Stimulated activated naive B cell treated with anti-CD40 and anti-IgM and Interleukin-4, amounts not matched to agents 10 μg/mL and 1 μg/mL and 100 μg/mL, for 72 hours (primary cell): ENCODE results near the gene NXPE3.
A peak's percentile ranks its signal among the peaks of the same experiment; 100 is the strongest.
"Not testable (repeated sequence)": the region's sequence is repeated elsewhere in the genome, so short reads cannot be mapped to it uniquely, and the experiment has no call there.

Source experiments
- ATAC-seq, 2 donors: fragments of 150-1000 bp; cut with Tn5 transposase; replicated peaks; 2 replicates each; pipeline ENCODE4 v1.10.0; 2021; ENCODE audit warnings: moderate library complexity in 1 of 2
- DNase-seq: peaks from one replicate; pipeline ENCODE4 v3.0.0; 2021
- H3K27ac Mint-ChIP-seq: one replicate; pipeline ENCODE4 v1.8.0; 2022; ENCODE audit warnings: mild to moderate bottlenecking, mixed read lengths
- H3K27me3 Mint-ChIP-seq, 2 donors: one replicate each; pipeline ENCODE4 v1.8.0; 2022; ENCODE audit warnings: mixed read lengths in 2 of 2
- H3K36me3 Mint-ChIP-seq, 2 donors: one replicate each; pipeline ENCODE4 v1.8.0; 2022; ENCODE audit warnings: mixed read lengths in 2 of 2, mild to moderate bottlenecking in 1 of 2
- H3K4me1 Mint-ChIP-seq, 2 donors: one replicate each; pipeline ENCODE4 v1.8.0; 2022; ENCODE audit warnings: mixed read lengths in 2 of 2, mild to moderate bottlenecking in 1 of 2
- H3K4me3 Mint-ChIP-seq, 2 donors: one replicate each; pipeline ENCODE4 v1.8.0; 2022; ENCODE audit warnings: mild to moderate bottlenecking in 2 of 2, mixed read lengths in 2 of 2, moderate library complexity in 1 of 2
- H3K9me3 Mint-ChIP-seq, 2 donors: one replicate each; pipeline ENCODE4 v1.8.0; 2022; ENCODE audit warnings: mixed read lengths in 2 of 2, mild to moderate bottlenecking in 1 of 2

NXPE3 gene

DNA sequence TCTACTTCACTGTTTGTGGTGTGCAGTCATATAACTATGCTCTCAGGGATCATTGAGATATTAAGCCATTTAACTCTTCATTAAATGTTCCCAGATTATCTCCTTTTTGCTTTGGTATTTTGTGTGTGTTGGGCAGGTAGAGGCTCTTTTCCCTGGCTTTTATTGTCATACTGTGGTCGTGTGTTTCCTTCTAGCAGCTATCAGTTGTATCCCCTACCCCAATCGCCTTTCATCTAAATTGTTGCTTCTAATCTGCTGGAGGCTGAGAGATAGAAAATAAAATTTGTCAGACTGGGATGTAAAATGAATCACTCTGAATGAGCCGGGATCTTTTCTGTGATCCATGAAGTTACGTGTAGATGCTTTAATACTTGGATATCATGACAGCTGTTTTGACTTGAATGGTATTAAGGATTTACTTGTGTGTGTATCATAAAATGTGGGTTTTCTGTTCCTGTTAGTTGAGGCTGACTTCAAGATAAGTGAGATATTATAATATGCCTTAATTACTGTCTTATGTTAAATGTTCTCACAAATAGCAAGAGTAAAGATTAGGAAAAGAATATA is 79.5 kb downstream of the NXPE3 start:
- peaks cover 65 to 81% of the 10 kb centered on the region in 2 donors for H3K36me3 Mint-ChIP-seq
- H3K9me3 Mint-ChIP-seq = peaks cover 0 to 1% of the 10 kb centered on the region in 2 donors
- H3K4me1 Mint-ChIP-seq = peaks cover 47 to 84% of the 10 kb centered on the region in 2 donors
- H3K27ac Mint-ChIP-seq = peak overlapping the region; percentile 83
- DNase-seq (no peak), ATAC-seq (no peak)
- no peaks in the 10 kb centered on the region for H3K27me3 Mint-ChIP-seq
- H3K4me3 Mint-ChIP-seq = peak overlapping the region; percentile 9 to 48

DNA sequence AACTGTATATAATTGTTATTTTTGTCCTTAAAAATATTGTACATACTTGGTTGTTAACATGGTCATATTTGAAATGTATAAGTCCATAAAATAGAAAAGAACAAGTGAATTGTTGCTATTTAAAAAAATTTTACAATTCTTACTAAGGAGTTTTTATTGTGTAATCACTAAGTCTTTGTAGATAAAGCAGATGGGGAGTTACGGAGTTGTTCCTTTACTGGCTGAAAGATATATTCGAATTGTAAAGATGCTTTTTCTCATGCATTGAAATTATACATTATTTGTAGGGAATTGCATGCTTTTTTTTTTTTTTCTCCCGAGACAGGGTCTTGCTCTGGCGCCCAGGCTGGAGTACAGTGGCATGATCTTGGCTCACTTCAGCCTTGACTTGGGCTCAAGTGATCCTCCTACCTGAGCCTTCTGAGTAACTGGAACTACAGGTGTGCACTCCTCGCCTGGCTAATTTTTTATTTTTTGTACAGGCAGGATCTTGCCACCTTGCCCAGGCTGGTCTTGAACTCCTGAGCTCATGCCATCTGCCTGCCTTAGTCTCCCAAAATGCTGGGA is 81.0 kb downstream of the NXPE3 start:
- Mint-ChIP-seq H3K27me3 (no peaks in the 10 kb centered on the region), H3K36me3 (peaks cover 53 to 69% of the 10 kb centered on the region in 2 donors), H3K4me3 (no peak overlapping the region), H3K4me1 (peaks cover 44 to 73% of the 10 kb centered on the region in 2 donors), H3K9me3 (peaks cover 0 to under 1% of the 10 kb centered on the region in 2 donors), H3K27ac (no peak overlapping the region)
- DNase-seq = no peak
- ATAC-seq = no peak

DNA sequence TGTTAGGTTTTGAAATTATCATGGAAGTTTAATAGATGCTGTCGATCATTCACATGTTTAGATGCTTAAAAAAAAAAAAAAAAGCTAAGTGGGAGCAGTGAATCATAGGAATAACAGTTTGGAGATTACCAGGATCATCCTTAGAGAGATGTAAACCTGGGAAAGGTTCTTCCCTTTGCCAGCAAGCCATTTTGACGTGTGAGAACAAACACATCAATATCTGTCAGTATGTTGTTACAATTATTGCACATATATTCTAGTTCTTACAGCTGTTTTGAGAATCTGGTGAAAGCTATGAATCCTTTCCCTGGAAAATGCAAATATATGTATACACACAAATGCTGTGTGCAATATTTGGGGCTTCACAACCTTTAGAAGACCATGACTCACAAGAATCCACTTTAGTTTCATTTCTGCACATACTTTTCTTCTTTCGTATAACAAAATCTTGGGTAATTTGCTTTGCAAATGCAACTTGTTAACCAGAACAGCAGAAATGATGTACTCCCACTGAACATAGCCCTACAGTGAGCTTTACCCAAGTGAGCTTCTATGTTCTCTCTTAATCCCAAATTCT is 82.3 kb downstream of the NXPE3 start:
- Mint-ChIP-seq H3K4me1 (peaks cover 39 to 59% of the 10 kb centered on the region in 2 donors), H3K9me3 (no peaks in the 10 kb centered on the region), H3K27ac (peak overlapping the region; percentile 77), H3K36me3 (peaks cover 41 to 60% of the 10 kb centered on the region in 2 donors), H3K4me3 (peak overlapping the region in 1 of 2 donors; percentile 39), H3K27me3 (no peaks in the 10 kb centered on the region)
- no peak for DNase-seq
- ATAC-seq = peak; percentile 46 to 48

DNA sequence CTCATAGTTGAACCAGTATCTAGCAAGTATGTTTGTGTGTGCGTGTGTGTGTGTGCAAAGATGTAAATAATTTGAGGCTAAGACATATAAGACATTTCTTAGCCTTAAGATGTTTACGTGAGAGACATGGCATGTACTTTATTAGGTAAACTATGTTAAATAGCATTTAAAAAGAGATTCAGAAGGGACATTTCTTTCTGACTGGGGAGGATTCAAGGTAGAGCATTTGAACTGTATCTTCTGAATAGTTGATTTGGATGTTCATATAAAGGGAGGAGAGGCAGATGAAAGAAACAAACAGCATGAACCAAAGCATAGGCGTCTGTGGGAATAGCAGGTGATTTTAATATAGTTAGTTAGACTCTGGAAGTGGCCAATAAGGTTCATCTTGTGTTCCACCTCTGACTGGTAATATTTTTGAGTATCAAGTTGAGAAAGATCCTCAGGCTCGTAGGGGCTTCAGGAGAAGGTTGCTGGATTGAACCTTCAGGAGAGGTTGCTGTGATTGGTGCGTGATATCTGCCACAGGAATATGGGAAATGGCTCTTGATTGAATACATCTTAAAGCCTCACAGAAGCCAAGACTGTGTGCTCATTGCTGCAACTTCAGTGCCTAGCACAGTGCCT is 82.9 kb downstream of the NXPE3 start:
- peak; percentile 11 to 20 for ATAC-seq
- Mint-ChIP-seq H3K4me1 (peaks cover 39 to 59% of the 10 kb centered on the region in 2 donors), H3K9me3 (no peaks in the 10 kb centered on the region), H3K4me3 (peak overlapping the region in 1 of 2 donors; percentile 38), H3K36me3 (peaks cover 39 to 59% of the 10 kb centered on the region in 2 donors), H3K27ac (peak overlapping the region; percentile 77), H3K27me3 (no peaks in the 10 kb centered on the region)
- DNase-seq = no peak

DNA sequence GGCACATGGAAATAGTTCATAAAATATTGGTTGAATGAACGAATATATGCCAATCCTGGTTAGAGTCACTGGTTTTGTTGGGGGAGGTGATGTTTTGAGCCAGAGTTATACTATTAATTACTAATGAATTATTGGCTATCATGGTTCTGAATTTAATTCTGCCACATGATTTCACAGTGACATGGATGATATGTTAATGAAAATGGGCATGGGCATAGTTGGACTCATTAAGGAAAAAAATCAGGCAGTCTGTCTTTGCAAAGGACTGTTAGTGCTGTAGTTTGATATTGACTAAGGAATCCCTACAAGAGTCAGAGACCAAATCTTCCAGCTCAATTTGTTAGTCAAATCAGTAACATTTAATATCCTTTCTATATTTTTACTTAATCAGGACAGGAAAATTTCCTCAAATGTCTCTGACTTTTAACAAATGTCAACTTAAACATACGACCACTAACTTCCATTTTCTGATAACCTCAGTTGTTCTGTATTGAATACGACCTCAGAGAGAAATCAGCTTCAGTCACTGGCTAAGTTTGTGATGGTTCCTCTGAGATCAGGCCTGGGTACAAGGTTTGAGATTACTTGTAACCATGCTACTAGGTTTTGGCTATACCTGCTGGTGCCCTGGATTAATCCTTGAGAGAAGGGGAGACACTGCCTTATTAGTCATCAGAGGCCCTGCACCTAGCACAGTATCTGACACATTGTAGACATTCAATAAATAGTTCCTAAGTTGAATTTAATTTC is 83.6 kb downstream of the NXPE3 start:
- peak overlapping the region; percentile 73 for H3K27ac Mint-ChIP-seq
- no peaks in the 10 kb centered on the region for H3K27me3 Mint-ChIP-seq
- H3K9me3 Mint-ChIP-seq = no peaks in the 10 kb centered on the region
- peaks cover 35 to 59% of the 10 kb centered on the region in 2 donors for H3K4me1 Mint-ChIP-seq
- H3K4me3 Mint-ChIP-seq = no peak overlapping the region
- ATAC-seq (peak; percentile 35 to 45), DNase-seq (no peak)
- peaks cover 32 to 52% of the 10 kb centered on the region in 2 donors for H3K36me3 Mint-ChIP-seq

DNA sequence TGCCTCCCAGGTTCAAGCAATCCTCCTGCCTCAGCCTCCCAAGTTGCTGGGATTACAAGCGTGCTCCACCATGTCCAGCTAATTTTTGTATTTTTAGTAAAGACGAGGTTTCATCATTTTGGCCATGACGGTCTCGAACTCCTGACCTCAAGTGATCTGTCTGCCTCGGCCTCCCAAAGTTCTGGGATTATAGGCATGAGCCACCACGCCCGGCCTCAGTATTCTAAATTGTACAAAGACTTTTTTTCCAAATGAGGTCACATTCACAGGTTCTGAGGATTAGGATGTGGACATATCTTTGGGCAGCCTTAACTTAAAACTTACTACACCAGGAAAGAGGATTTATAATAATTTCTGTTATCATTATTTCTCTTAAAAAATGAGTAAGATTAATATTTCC is 85.9 kb downstream of the NXPE3 start:
- Mint-ChIP-seq H3K4me1 (peaks cover 30 to 52% of the 10 kb centered on the region in 2 donors), H3K27ac (peak overlapping the region; percentile 37)

DNA sequence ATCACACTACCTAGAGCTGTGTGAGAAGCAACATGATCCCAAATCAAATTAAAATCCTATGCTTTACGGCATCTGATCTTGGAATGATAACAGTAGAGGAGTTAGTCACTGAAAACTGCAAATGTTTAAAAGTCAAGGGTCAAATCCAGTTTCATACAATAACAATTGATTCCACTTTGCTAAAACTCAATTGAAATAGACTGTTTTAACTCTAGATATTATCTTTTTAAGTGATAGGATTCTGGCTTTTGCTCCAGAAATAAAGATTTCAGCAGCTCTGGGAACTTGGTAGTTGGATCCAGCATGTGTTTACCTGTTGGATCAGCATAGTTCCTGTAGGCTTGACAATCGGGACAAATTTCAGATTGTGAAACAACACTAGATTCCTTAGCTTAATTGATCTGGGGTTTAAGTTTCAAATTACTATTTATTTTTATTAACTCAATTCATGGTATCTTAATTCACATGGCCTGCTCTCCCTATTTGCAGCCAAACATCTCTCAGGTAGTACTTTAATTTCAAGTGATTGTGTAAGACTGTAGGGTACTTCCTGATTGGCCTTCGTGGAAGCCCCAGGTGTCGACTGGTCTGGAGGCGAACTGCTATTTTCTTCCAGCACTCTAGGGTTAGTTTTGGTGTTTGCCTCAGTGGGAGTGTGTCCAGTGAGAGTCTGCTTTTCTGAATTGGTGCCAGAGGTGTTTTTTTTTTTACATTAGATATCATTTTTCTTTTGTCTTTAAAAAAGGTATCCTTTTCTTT is 86.9 kb downstream of the NXPE3 start:
- peaks cover 30 to 47% of the 10 kb centered on the region in 2 donors for H3K4me1 Mint-ChIP-seq
- no peaks in the 10 kb centered on the region for H3K27me3 Mint-ChIP-seq
- ATAC-seq (peak; percentile 26 to 32), DNase-seq (no peak)
- H3K27ac Mint-ChIP-seq = peak overlapping the region; percentile 7
- H3K4me3 Mint-ChIP-seq = no peak overlapping the region
- H3K36me3 Mint-ChIP-seq = peaks cover 14 to 27% of the 10 kb centered on the region in 2 donors
- no peaks in the 10 kb centered on the region for H3K9me3 Mint-ChIP-seq

More for the DNA sequence above, 85.9 kb downstream of the NXPE3 start:
- not testable (repeated sequence) for ATAC-seq, H3K27me3 Mint-ChIP-seq, H3K4me3 Mint-ChIP-seq, DNase-seq, H3K9me3 Mint-ChIP-seq
- peaks cover 18 to 32% of the 10 kb centered on the region in 2 donors for H3K36me3 Mint-ChIP-seq

DNA sequence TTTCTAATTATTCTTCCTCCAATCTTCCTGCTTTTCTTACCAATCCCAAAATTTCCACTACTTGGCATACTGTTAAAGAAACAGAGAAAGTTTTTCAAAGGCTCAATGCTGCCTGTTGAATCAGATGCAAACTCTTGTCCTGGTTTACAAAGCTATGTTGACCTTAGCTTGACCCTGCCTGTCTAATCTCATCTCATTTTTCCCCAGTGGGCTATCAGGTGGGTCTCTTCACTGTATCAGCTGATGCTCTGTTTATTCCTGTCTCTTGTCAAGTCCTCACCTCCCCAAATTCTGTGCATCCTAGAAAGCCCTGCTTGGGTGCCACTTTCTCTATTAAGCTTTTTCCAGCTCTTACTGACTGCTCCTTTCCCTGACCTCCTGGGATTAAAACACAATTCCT is 88.5 kb downstream of the NXPE3 start:
- ATAC-seq (no peak), DNase-seq (no peak)
- Mint-ChIP-seq H3K4me1 (peaks cover 15 to 31% of the 10 kb centered on the region in 2 donors), H3K4me3 (no peak overlapping the region), H3K9me3 (no peaks in the 10 kb centered on the region), H3K27ac (no peak overlapping the region), H3K27me3 (no peaks in the 10 kb centered on the region), H3K36me3 (peaks cover 2 to 11% of the 10 kb centered on the region in 2 donors)

DNA sequence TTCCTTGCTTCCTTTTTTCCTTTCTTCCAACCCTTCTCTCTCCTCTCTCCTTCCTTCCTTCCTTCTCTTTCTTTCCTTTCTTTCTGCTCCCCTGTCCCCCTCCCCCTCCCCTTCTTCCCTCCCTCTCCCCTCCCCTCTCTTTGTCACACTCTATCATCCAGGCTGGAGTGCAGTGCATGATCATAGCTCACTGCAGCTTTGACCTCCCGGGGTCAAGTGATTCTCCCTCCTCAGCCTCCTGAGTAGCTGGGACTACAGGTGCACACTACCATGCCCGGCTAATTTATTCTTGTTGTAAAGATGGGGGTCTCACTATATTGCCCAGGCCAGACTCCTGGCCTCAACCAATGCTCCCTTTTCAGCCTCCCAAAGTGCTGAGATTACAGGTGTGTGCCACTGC is 89.0 kb downstream of the NXPE3 start:
- no peak overlapping the region for H3K27ac Mint-ChIP-seq
- no peak overlapping the region for H3K4me3 Mint-ChIP-seq
- no peaks in the 10 kb centered on the region for H3K9me3 Mint-ChIP-seq
- H3K36me3 Mint-ChIP-seq = peaks cover 0 to 8% of the 10 kb centered on the region in 2 donors
- no peak for ATAC-seq
- DNase-seq = no peak
- H3K27me3 Mint-ChIP-seq = no peaks in the 10 kb centered on the region
- H3K4me1 Mint-ChIP-seq = peaks cover 12 to 27% of the 10 kb centered on the region in 2 donors

DNA sequence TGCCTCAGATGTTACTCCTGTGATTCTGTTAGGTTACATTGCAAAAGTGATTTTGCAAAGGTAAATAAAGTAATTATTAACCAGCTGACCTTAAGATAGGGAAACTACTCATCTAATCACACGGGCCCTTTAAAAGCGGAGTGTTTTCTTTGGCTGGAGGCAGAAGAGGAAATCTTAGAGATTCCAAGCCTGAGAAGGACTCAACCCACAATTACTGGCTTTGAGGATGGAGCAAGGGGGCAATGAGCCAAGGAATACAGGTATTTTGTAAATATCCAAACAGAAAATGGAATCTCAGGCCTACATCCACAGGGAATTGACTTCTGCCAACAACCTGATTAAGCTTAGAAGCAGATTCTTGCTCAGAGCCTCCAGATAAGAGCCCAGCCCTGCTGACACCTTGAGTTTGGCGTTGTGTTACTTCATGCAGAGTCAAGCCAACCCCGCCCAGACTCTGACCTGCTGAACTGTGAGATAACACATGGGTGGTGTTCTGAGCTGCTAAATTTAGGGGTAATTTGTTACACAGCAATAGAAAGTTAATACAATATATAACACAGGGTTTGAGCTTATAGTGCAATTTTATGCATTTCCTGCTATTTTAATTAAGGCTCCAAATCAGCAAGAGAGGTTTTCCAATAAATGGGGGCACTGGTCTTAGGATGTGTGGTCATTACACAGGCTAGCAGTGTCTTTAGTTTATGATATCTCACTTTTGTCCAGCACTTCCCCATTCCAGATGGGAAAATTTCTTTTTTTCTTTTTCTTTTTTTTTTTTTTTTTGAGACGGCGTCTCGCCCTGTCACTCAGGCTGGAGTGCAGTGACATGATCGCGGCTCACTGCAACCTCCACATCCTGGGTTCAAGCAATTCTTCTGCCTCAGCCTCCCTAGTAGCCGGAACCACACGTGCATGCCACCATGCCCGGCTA is 89.8 kb downstream of the NXPE3 start:
- Mint-ChIP-seq H3K27ac (peak overlapping the region; percentile 37), H3K9me3 (peaks cover 0 to 2% of the 10 kb centered on the region in 2 donors), H3K4me1 (peaks cover 10 to 26% of the 10 kb centered on the region in 2 donors), H3K27me3 (no peaks in the 10 kb centered on the region), H3K4me3 (no peak overlapping the region), H3K36me3 (no peaks in the 10 kb centered on the region)
- ATAC-seq (peak; percentile 59 to 60), DNase-seq (no peak)

DNA sequence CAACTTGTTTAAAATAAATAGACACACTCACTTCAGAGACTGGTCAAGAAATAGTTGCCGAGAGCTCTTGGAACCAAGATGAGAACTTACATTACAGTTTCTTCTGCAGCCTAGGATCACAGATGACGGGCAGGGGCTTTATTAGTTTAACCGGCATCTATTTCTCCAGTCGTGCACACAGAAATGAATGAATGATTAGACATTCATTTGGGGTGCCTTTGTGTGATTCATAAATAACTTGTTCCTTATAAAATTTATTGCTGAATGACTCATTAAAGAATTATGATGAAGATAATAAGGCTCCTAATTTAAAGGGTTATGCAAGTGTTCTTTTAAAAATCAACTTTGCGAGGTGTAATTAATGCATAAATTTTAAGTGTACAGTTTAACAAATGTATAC is 91.1 kb downstream of the NXPE3 start:
- H3K27ac Mint-ChIP-seq = no peak overlapping the region
- ATAC-seq = no peak

DNA sequence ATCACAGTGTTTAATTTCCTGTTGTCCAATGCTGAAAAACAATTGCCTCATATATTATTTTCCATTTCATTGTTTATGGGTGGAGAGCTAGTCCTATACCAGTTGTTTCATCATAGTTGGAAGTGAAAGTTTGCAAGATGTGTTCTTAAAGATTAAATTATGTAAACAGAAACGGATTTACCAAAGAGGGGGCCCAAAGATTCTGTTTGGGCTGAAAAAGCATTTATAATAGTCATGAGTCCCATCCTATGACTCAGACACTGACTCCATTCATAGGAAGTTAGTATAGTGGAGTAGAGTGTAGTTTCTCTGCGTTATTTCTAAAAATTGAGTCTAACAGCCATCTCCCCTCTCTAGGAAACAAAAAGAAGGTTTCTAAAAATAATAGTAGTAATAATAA is 94.6 kb downstream of the NXPE3 start:
- peaks cover 3 to 4% of the 10 kb centered on the region in 2 donors for H3K9me3 Mint-ChIP-seq
- no peak overlapping the region for H3K4me3 Mint-ChIP-seq
- DNase-seq (no peak), ATAC-seq (no peak)
- peaks cover 7 to 21% of the 10 kb centered on the region in 2 donors for H3K4me1 Mint-ChIP-seq
- H3K27ac Mint-ChIP-seq = no peak overlapping the region
- no peaks in the 10 kb centered on the region for H3K27me3 Mint-ChIP-seq
- H3K36me3 Mint-ChIP-seq = peaks cover 2 to 7% of the 10 kb centered on the region in 2 donors

More for the DNA sequence above, 91.1 kb downstream of the NXPE3 start:
- Mint-ChIP-seq H3K27me3 (no peaks in the 10 kb centered on the region), H3K4me1 (peaks cover 10 to 25% of the 10 kb centered on the region in 2 donors), H3K36me3 (peaks cover 2 to 4% of the 10 kb centered on the region in 2 donors), H3K4me3 (no peak overlapping the region), H3K9me3 (peaks cover 0 to 2% of the 10 kb centered on the region in 2 donors)
- no peak for DNase-seq

DNA sequence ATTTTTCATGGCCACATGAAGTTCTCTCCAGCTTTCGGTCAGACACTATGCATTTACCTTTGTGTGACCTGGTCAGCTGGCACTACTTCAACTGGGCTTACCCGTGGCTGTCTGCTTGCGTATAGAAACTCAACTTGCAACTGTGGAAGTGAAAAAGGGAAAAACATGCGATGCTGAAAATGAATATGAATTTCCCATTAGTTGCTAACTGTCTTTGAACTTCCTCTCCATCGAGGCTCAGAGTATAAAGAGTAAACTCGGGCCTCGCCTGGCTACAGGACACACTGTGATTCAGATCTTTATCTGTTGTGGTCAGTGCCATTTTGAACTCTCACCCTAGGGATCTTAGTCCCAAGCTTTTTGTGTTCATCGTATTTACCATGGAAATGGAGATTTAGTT is 97.1 kb downstream of the NXPE3 start:
- Mint-ChIP-seq H3K36me3 (peaks cover 2 to 7% of the 10 kb centered on the region in 2 donors), H3K9me3 (peaks cover 3 to 4% of the 10 kb centered on the region in 2 donors), H3K27ac (peak overlapping the region; percentile 42), H3K4me3 (no peak overlapping the region), H3K4me1 (peaks cover 13 to 33% of the 10 kb centered on the region in 2 donors), H3K27me3 (no peaks in the 10 kb centered on the region)
- DNase-seq (peak; percentile 38), ATAC-seq (peak; percentile 91 to 93)
